Skeletal muscle satellite cell (primary cell): ENCODE measurements around the gene NUDT1.

Experiments used
- H3K27me3 ChIP-seq: 2 replicates; pipeline ENCODE4 v1.7.0; 2013; ENCODE audit warnings: low read length; ENCODE audit not compliant: control insufficient read depth, insufficient read depth
- H3K36me3 ChIP-seq: 2 replicates; pipeline ENCODE4 v1.7.0; 2013; ENCODE audit warnings: mild to moderate bottlenecking, control low read depth, low read length; ENCODE audit not compliant: insufficient read depth
- H3K4me1 ChIP-seq: 2 replicates; pipeline ENCODE4 v1.7.0; 2013; ENCODE audit warnings: low read length; ENCODE audit not compliant: control insufficient read depth, insufficient read depth
- H3K4me2 ChIP-seq: 2 replicates; pipeline ENCODE4 v1.7.0; 2013; ENCODE audit warnings: mild to moderate bottlenecking, low read length
- H3K4me3 ChIP-seq: 2 replicates; pipeline ENCODE4 v1.7.0; 2013; ENCODE audit warnings: low read length
- H3K9ac ChIP-seq: 2 replicates; pipeline ENCODE4 v1.7.0; 2013; ENCODE audit warnings: mild to moderate bottlenecking, low read depth, low read length, moderate library complexity
- H3K9me3 ChIP-seq: replicated peaks from 2 replicates; pipeline ENCODE4 v1.7.0; 2013; ENCODE audit warnings: mild to moderate bottlenecking, control low read depth, low read length

NUDT1 gene

DNA sequence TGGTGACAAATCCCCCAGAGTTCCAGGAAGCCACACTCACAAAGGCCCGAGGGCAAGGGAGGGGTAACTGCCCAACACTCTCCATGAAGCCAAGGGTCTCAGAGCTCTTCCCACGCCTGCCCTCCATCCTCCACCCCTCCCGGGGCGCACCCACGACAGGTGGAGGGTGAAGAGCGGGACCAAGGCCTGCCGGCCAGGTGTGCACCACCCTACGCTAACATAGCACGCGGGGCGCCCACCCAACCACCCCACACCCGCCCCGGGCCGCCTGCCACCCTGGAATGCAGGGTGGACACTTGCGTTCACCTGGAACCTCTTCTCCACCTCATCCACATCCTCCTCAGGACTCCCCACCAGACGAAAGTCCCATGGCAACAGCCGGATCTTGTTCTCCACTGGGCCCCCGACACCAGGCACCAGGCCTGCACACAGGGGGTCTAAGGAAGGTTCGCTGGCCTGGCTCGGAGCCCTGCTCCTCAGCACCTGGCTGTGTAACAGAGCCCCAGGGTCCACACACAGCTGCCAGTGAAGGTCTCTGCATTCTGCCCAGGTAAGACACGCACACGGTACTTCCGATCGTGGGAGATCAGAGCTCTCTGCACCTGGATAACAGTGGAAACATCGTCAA, 42.0 kb upstream of the NUDT1 start:
- H3K27me3 ChIP-seq: no peaks in the 10 kb centered on the region
- no peaks in the 10 kb centered on the region for H3K9me3 ChIP-seq
- H3K4me2 ChIP-seq: no peak overlapping the region
- no peak overlapping the region for H3K4me3 ChIP-seq
- no peak overlapping the region for H3K9ac ChIP-seq
- no peaks in the 10 kb centered on the region for H3K4me1 ChIP-seq
- peaks cover 15% of the 10 kb centered on the region for H3K36me3 ChIP-seq

DNA sequence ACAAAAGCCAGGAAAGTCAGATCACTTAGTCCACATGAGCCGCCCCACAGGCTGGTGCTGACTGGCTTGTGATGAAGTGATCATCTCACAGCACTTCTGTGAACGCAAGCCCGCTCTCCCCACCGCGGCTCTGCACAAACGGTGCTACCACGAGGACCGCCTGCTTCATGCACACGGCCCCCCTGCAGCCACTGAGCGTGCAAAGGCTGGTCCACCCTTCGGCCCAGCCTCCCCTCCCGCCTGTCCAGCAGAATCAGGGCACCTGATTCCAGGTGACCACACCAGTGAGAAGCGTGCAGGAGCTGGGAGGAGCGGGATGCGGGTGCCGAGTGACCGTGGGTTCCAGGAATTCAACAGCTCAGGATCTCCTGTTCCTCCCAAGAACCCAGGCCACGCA, 41.4 kb upstream of the NUDT1 start:
- Histone ChIP-seq H3K27me3 (no peaks in the 10 kb centered on the region), H3K4me1 (no peaks in the 10 kb centered on the region), H3K36me3 (peaks cover 10% of the 10 kb centered on the region), H3K4me3 (no peak overlapping the region), H3K4me2 (no peak overlapping the region), H3K9ac (no peak overlapping the region), H3K9me3 (no peaks in the 10 kb centered on the region)

DNA sequence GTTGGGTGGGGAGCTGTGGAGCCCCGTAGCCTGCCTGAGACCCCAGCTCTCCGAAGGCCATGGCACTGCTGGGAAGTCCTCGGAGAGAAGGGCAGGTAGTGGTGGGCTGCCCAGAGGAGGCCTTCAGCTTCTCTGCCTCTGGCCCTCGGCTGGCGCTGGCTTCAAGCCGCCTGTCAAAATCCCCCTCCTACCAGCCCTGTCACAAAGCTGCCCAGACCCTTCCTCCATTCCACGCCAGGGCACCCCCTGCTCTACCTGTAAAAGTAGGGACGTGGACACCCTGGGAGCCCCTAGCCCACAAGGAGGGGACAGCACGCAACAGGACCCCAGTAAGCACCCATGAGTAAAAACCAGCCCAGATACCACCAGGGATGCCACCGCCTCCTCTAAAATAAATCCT, 40.9 kb upstream of the NUDT1 start:
- Histone ChIP-seq H3K4me2 (no peak overlapping the region), H3K36me3 (peaks cover 4% of the 10 kb centered on the region), H3K9me3 (no peaks in the 10 kb centered on the region), H3K27me3 (no peaks in the 10 kb centered on the region), H3K4me1 (no peaks in the 10 kb centered on the region), H3K4me3 (no peak overlapping the region), H3K9ac (no peak overlapping the region)

DNA sequence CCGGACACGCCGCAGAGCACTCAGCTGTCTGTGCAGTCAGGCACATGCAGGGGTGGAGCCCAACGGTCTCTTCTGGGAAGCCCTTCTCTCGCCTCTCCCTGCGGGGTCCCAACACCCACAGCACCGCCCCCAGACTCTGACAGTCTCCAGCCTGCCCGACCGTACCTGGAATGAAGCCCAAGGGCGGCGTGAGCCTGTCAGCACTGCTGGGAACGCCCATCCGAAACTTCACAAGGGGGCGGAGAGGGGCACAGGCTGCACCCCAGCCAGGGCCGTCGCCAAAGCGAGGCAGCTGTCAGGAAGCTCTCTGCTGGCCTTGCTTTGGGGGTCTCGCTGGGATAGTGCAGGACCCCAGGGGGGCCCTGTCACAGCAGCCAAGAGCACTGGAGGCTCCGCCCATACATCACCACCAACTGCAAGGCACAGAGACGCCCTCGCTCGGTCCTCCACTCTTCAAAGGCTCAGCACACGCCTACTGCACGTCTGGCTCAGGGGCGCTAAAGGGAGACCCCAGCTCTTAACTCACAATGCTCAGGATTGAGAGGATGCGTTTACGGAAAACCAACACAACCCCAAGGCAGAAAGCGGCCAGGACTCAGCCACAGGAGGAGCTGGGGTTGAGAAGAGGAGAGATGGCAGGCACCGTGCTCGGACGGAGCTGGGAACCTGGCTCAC, 40.2 kb upstream of the NUDT1 start:
- no peaks in the 10 kb centered on the region for H3K4me1 ChIP-seq
- no peak overlapping the region for H3K4me2 ChIP-seq
- no peaks in the 10 kb centered on the region for H3K27me3 ChIP-seq
- H3K9ac ChIP-seq: no peak overlapping the region
- H3K36me3 ChIP-seq: peaks cover 3% of the 10 kb centered on the region
- H3K9me3 ChIP-seq: no peaks in the 10 kb centered on the region
- no peak overlapping the region for H3K4me3 ChIP-seq

DNA sequence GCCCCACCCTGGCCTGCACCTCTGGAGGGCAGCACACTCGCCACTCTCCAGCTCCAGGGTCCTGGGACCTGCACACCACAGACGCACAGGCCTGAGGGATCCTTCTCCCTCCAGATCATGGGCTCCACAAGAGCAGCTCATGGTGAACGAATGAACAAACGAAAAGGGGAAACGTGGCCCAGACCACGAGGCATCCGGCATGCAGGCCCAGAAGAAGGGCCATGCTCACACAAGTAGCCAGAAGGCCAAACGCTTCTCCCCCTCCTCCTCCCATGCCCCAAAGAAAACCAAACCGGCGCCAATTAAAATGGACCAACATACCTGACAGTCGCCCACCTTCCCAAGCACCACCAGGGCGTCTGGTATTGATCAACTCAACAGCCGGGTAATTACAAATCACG, 39.7 kb upstream of the NUDT1 start:
- H3K4me2 ChIP-seq: no peak overlapping the region
- no peak overlapping the region for H3K4me3 ChIP-seq
- H3K27me3 ChIP-seq: no peaks in the 10 kb centered on the region
- H3K36me3 ChIP-seq: peaks cover 3% of the 10 kb centered on the region
- H3K9ac ChIP-seq: no peak overlapping the region
- H3K4me1 ChIP-seq: no peaks in the 10 kb centered on the region
- H3K9me3 ChIP-seq: no peaks in the 10 kb centered on the region

DNA sequence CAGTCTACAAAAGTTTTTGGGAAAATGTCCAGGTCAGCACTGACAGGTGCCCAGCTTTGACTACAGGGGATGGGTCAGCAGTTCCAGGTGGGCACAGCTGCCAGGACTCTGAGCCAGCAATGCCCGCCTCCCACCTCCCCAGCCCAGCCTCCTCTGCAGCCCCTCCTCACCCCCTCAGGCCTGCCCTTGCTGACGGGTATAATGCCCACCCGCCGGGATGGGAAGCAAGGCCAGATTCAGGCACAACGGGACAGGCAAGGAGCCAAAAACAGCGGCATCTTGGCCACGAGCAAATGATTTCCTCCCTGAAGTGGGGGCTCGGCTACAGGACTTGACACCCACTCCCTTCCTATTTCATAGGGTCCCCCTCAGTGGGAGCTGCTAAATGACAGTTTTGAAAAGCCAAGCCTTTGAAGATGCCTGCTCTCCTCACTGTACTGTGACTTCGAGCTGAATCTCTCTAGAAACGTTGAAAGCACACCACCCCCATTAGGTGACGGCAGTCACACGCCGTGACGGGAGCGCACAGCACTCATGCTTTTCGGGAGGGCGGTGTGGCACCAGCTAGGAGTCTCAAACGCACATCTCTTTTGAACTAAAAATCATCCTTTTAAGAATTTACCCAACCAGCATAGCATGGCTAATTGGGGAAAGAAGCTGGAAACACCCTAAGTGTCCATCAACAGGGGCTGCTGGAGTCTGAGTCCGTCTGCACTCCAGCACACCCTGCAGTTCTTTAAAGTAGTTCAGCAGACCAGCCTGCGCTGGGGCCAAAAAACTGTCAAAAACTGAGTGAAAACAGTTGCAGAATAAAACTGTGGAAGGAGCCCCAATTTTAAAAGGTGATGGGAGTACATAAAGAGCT, 38.9 kb upstream of the NUDT1 start:
- Histone ChIP-seq H3K27me3 (no peaks in the 10 kb centered on the region), H3K4me3 (no peak overlapping the region), H3K36me3 (peaks cover 11% of the 10 kb centered on the region), H3K4me2 (no peak overlapping the region), H3K9ac (no peak overlapping the region), H3K4me1 (no peaks in the 10 kb centered on the region), H3K9me3 (no peaks in the 10 kb centered on the region)

DNA sequence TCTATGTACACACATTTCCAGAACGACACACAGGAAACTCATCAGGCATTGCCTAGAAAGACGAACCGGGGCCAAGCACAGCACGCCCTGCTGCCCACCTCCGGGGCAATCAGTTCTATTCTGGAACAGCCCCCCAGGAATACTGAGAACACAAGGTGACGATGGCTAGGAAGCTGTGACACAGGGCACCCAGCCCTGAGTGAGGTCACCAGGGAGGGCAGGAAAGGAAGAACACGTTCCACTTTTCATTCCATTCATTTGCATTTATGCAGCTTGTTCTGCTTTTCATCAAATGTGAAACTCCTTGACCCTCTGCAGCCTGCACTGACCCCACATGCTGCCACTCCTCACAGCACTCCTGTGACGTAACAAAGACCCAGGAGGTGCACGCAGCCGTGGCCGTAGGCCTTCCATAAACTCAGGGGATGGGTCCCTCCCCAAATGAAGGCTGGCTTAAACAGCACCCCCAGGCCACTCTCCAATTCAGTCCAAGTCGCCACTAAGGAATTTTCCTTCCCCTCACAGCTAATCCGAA, 38.2 kb upstream of the NUDT1 start:
- peaks cover 16% of the 10 kb centered on the region for H3K36me3 ChIP-seq
- no peaks in the 10 kb centered on the region for H3K9me3 ChIP-seq
- H3K4me2 ChIP-seq: no peak overlapping the region
- no peak overlapping the region for H3K4me3 ChIP-seq
- H3K4me1 ChIP-seq: no peaks in the 10 kb centered on the region
- H3K9ac ChIP-seq: no peak overlapping the region
- H3K27me3 ChIP-seq: no peaks in the 10 kb centered on the region

DNA sequence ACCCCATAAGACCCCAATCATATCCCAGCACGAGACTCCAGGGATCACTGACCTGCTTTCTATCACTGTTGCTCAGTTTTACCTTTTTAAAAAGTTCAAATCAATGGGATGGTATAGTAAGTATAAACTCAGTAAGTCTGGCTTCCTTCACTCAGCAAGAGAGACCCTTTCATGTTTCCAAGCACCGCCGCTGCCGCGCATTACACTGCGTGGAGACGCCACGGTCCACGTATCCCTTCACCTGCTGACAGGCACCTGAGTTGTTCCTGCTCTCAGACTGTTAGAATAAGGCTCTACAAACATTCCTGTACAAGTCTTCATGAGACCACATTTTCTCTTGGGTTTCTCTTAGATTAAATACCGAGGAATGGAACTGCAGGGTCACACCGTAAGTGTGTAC, 37.6 kb upstream of the NUDT1 start:
- no peaks in the 10 kb centered on the region for H3K4me1 ChIP-seq
- H3K9me3 ChIP-seq: no peaks in the 10 kb centered on the region
- H3K4me2 ChIP-seq: no peak overlapping the region
- H3K9ac ChIP-seq: no peak overlapping the region
- peaks cover 15% of the 10 kb centered on the region for H3K36me3 ChIP-seq
- no peak overlapping the region for H3K4me3 ChIP-seq
- no peaks in the 10 kb centered on the region for H3K27me3 ChIP-seq

DNA sequence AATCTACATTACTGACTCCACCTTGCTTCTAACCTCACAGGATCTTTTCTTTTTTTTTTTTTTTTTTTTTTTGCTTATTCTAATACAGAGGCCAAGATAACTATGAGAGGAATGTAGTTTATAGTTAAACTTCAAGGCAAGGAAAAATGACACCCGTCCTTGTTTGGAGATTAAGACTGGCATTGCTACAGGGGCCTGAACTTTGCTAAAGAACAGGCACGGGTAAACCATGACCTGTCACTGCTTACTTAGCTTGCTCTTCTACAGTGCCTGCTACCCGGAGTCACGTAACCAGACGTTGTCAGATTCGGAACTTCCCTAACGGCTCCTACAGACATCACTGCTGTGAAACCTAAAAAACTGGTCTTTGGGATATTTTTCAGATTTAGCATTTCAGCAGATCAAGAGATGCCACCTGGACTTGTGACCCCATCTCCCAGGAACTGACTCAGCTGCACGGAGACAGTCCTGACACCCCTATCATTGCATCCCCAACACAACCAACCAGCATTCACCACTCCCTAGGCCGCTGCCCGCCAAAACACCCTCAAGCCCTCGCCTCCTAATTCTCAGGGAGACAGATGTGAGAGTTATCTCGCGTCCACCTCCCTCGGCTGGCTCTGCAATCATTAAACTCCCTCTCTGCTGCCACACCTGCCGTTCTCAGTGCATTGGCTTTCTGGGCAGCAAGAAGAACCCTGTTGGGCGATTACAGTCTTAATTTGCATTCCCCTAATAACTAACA, 36.8 kb upstream of the NUDT1 start:
- Histone ChIP-seq H3K4me2 (no peak overlapping the region), H3K9ac (no peak overlapping the region), H3K9me3 (no peaks in the 10 kb centered on the region), H3K4me3 (no peak overlapping the region), H3K36me3 (peaks cover 13% of the 10 kb centered on the region), H3K4me1 (no peaks in the 10 kb centered on the region), H3K27me3 (no peaks in the 10 kb centered on the region)

DNA sequence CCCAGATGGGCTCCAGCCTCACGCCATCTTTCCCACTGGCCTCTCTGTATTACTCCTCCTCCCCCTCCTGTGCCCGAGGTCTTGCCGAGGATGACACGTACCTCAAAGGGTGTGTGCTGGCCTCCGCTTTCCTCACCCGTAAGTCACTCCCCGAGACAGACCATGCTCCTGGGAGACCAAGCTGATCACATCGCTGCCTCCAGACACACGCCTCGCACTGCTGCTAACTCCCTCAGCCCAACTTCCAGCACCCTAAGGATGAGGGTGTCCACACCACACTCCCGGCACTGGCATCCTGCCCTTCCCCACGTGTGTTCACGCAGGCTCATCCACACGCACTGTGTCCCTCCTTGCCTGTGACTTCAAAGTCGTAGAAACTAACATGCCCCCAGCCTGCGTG, 33.3 kb upstream of the NUDT1 start:
- no peak overlapping the region for H3K4me2 ChIP-seq
- H3K9me3 ChIP-seq: no peaks in the 10 kb centered on the region
- no peak overlapping the region for H3K4me3 ChIP-seq
- no peak overlapping the region for H3K9ac ChIP-seq
- no peaks in the 10 kb centered on the region for H3K27me3 ChIP-seq
- peaks cover 27% of the 10 kb centered on the region for H3K36me3 ChIP-seq
- no peaks in the 10 kb centered on the region for H3K4me1 ChIP-seq
